Trophoblast cell (in vitro differentiated cells and primary cell): Measurements from ENCODE around the gene CCDC78.

Source experiments
- DNase-seq, 2 donors: peaks; one replicate each; pipeline ENCODE4 v3.0.0-alpha.2; 2016
- H2AFZ ChIP-seq: 2 replicates; pipeline ENCODE4 v1.6.1; 2013; ENCODE audit warnings: low read length, moderate library complexity, mild to moderate bottlenecking; ENCODE audit not compliant: insufficient read depth, poor library complexity
- H2AK5ac ChIP-seq: 2 replicates; pipeline ENCODE4 v1.6.1; 2013; ENCODE audit warnings: mild to moderate bottlenecking, low read length
- H2BK120ac ChIP-seq: 2 replicates; pipeline ENCODE4 v1.6.1; 2013; ENCODE audit warnings: low read length, mild to moderate bottlenecking, moderate library complexity; ENCODE audit not compliant: insufficient read depth, poor library complexity
- H2BK12ac ChIP-seq: 2 replicates; pipeline ENCODE4 v1.6.1; 2013; ENCODE audit warnings: mild to moderate bottlenecking, low read length, moderate library complexity
- H2BK5ac ChIP-seq: 2 replicates; pipeline ENCODE4 v1.6.1; 2013; ENCODE audit warnings: low read length, low read depth, moderate library complexity, mild to moderate bottlenecking; ENCODE audit not compliant: poor library complexity
- H3K14ac ChIP-seq: 2 replicates; pipeline ENCODE4 v1.6.1; 2013; ENCODE audit warnings: mild to moderate bottlenecking, low read length
- H3K18ac ChIP-seq: 2 replicates; pipeline ENCODE4 v1.6.1; 2013; ENCODE audit warnings: mild to moderate bottlenecking, low read length
- H3K23ac ChIP-seq: 2 replicates; pipeline ENCODE4 v1.6.1; 2013; ENCODE audit warnings: low read length
- H3K27ac ChIP-seq: 2 replicates; pipeline ENCODE4 v1.5.1; 2013; ENCODE audit warnings: low read depth, mild to moderate bottlenecking, inconsistent platforms, low read length, moderate library complexity
- H3K27me3 ChIP-seq: 2 replicates; pipeline ENCODE4 v1.6.1; 2013; ENCODE audit warnings: inconsistent platforms, mild to moderate bottlenecking, low read length, moderate library complexity; ENCODE audit not compliant: insufficient read depth
- H3K36me3 ChIP-seq, 2 experiments: 1 replicate in 1 of 2; 2 replicates in 1 of 2; pipeline ENCODE4 v1.6.1; 2013; ENCODE audit warnings: low read length in 2 of 2, mild to moderate bottlenecking in 2 of 2, moderate library complexity in 1 of 2; ENCODE audit not compliant: insufficient read depth in 2 of 2, control insufficient read depth in 1 of 2
- H3K4ac ChIP-seq: 2 replicates; pipeline ENCODE4 v1.6.1; 2013; ENCODE audit warnings: low read depth, mild to moderate bottlenecking, low read length, moderate library complexity
- H3K4me1 ChIP-seq, 2 experiments: 1 replicate in 1 of 2; 2 replicates in 1 of 2; pipeline ENCODE4 v1.6.1; 2013; ENCODE audit warnings: low read length in 2 of 2, mild to moderate bottlenecking in 2 of 2, moderate library complexity in 1 of 2; ENCODE audit not compliant: insufficient read depth in 2 of 2, control insufficient read depth in 1 of 2
- H3K4me2 ChIP-seq: 2 replicates; pipeline ENCODE4 v1.6.1; 2013; ENCODE audit warnings: inconsistent platforms, mild to moderate bottlenecking, low read length, moderate library complexity
- H3K4me3 ChIP-seq: 2 replicates; pipeline ENCODE4 v1.5.1; 2013; ENCODE audit warnings: mild to moderate bottlenecking, low read depth, low read length, inconsistent platforms
- H3K79me1 ChIP-seq: one replicate; pipeline ENCODE4 v1.6.1; 2013; ENCODE audit warnings: low read length
- H3K79me2 ChIP-seq: 2 replicates; pipeline ENCODE4 v1.6.1; 2013; ENCODE audit warnings: low read length, mild to moderate bottlenecking; ENCODE audit not compliant: control insufficient read depth, insufficient read depth, poor library complexity
- H3K9ac ChIP-seq: 2 replicates; pipeline ENCODE4 v1.6.1; 2013; ENCODE audit warnings: mild to moderate bottlenecking, low read length
- H3K9me3 ChIP-seq: 2 replicates; pipeline ENCODE4 v1.6.1; 2013; ENCODE audit warnings: low read depth, mild to moderate bottlenecking, control low read depth, inconsistent platforms, low read length; ENCODE audit not compliant: insufficient read depth
- H4K12ac ChIP-seq: 2 replicates; pipeline ENCODE4 v1.6.1; 2013; ENCODE audit warnings: low read depth, mild to moderate bottlenecking, low read length, moderate library complexity
- H4K8ac ChIP-seq: 2 replicates; pipeline ENCODE4 v1.6.1; 2013; ENCODE audit warnings: low read depth, mild to moderate bottlenecking, low read length, moderate library complexity
- H4K91ac ChIP-seq: one replicate; pipeline ENCODE4 v1.6.1; 2013; ENCODE audit warnings: low read depth, mild to moderate bottlenecking, low read length, moderate library complexity
- WGBS: extraction: QIAGEN DNeasy Blood & Tissue Kit; methylation state at CpG from one replicate; pipeline ENCODE4 v1.1.7; 2013; ENCODE audit warnings: missing lambda C conversion rate; ENCODE audit not compliant: insufficient read length, insufficient coverage; ENCODE audit errors: extremely low coverage; 5-methylcytosine and 5-hydroxymethylcytosine counted together

The CCDC78 gene

GRCh38 chr16:686459-687260, 39.6 kb downstream of the CCDC78 start:
- H2BK12ac ChIP-seq, result no peak overlapping the region

GRCh38 chr16:685967-686366, 40.3 kb downstream of the CCDC78 start:
- Histone ChIP-seq H4K12ac (no peak overlapping the region), H3K79me2 (peaks cover 14% of the 10 kb centered on the region), H2AK5ac (no peak overlapping the region), H2BK12ac (no peak overlapping the region), H3K9ac (no peak overlapping the region), H3K27ac (no peak overlapping the region), H2BK120ac (no peak overlapping the region), H3K23ac (no peak overlapping the region), H3K27me3 (no peaks in the 10 kb centered on the region), H3K36me3 (peaks cover 54% of the 10 kb centered on the region in 2 experiments), H3K9me3 (peaks cover 6% of the 10 kb centered on the region), H3K14ac (no peak overlapping the region), H4K91ac (no peak overlapping the region), H3K4me3 (no peak overlapping the region), H3K79me1 (peaks cover 11% of the 10 kb centered on the region), H3K4ac (no peak overlapping the region), H3K4me2 (no peak overlapping the region), H2BK5ac (no peak overlapping the region), H4K8ac (no peak overlapping the region), H3K4me1 (peaks cover 26 to 34% of the 10 kb centered on the region in 2 experiments), H2AFZ (no peak overlapping the region), H3K18ac (no peak overlapping the region)
- DNase-seq, result no peak
- no CpG with 5 or more reads among the region's 10 CpGs for WGBS

More at GRCh38 chr16:686459-687260, 39.6 kb downstream of the CCDC78 start:
- Histone ChIP-seq H3K27ac (no peak overlapping the region), H3K79me1 (peaks cover 11% of the 10 kb centered on the region), H3K4me2 (no peak overlapping the region), H2AK5ac (no peak overlapping the region), H3K79me2 (peaks cover 9% of the 10 kb centered on the region), H3K4me1 (peaks cover 22 to 29% of the 10 kb centered on the region in 2 experiments), H3K18ac (no peak overlapping the region), H4K91ac (no peak overlapping the region), H3K36me3 (peaks cover 48% of the 10 kb centered on the region in 2 experiments), H3K4ac (no peak overlapping the region), H3K4me3 (no peak overlapping the region), H2BK120ac (no peak overlapping the region), H4K8ac (no peak overlapping the region), H4K12ac (no peak overlapping the region), H3K27me3 (no peaks in the 10 kb centered on the region), H3K9ac (no peak overlapping the region), H2BK5ac (no peak overlapping the region), H3K23ac (no peak overlapping the region), H3K9me3 (peaks cover 6% of the 10 kb centered on the region), H3K14ac (no peak overlapping the region), H2AFZ (no peak overlapping the region)
- DNase-seq, result no peak
- WGBS, result no CpG with 5 or more reads among the region's 51 CpGs

GRCh38 chr16:684961-685696, 41.1 kb downstream of the CCDC78 start:
- no CpG with 5 or more reads among the region's 61 CpGs for WGBS
- H3K27ac ChIP-seq, result no peak overlapping the region
- no peaks in the 10 kb centered on the region for H3K27me3 ChIP-seq

GRCh38 chr16:684071-684794, 42.0 kb downstream of the CCDC78 start, which contains the start of gene JMJD8:
JMJD8 (minus strand) TSS chr16:684334; CDS start chr16:684319, 15 bp downstream.
- H4K8ac ChIP-seq, result peak within 1 kb of the TSS; percentile 92
- no peaks in the 10 kb centered on the region for H3K27me3 ChIP-seq
- H3K79me1 ChIP-seq, result peaks cover 14% of the 10 kb centered on the region
- H3K4me3 ChIP-seq, result peak within 1 kb of the TSS; percentile 98
- no CpG with 5 or more reads among the region's 91 CpGs for WGBS
- peak within 1 kb of the TSS; percentile 90 for H3K4me2 ChIP-seq
- H3K4me1 ChIP-seq, result peaks cover 24 to 32% of the 10 kb centered on the region in 2 experiments
- H3K79me2 ChIP-seq, result peaks cover 21% of the 10 kb centered on the region
- H3K23ac ChIP-seq, result no peak within 1 kb of the TSS
- H4K12ac ChIP-seq, result peak within 1 kb of the TSS; percentile 81
- peak; percentile 94 to 95 for DNase-seq
- peaks cover 6% of the 10 kb centered on the region for H3K9me3 ChIP-seq
- no peak within 1 kb of the TSS for H2BK12ac ChIP-seq
- peak within 1 kb of the TSS; percentile 59 for H3K27ac ChIP-seq
- peak within 1 kb of the TSS; percentile 70 for H2AFZ ChIP-seq
- H3K4ac ChIP-seq, result peak within 1 kb of the TSS; percentile 18
- H3K14ac ChIP-seq, result peak within 1 kb of the TSS; percentile 97
- peaks cover 54 to 57% of the 10 kb centered on the region in 2 experiments for H3K36me3 ChIP-seq
- H2BK120ac ChIP-seq, result peak within 1 kb of the TSS; percentile 55
- peak within 1 kb of the TSS; percentile 60 for H3K18ac ChIP-seq
- H4K91ac ChIP-seq, result peak within 1 kb of the TSS; percentile 92
- H2AK5ac ChIP-seq, result peak within 1 kb of the TSS; percentile 97
- H2BK5ac ChIP-seq, result peak within 1 kb of the TSS; percentile 47
- peak within 1 kb of the TSS; percentile 81 for H3K9ac ChIP-seq

More at GRCh38 chr16:684961-685696, 41.1 kb downstream of the CCDC78 start:
- peaks cover 54 to 57% of the 10 kb centered on the region in 2 experiments for H3K36me3 ChIP-seq
- no peak overlapping the region for H2AFZ ChIP-seq
- H3K4ac ChIP-seq, result no peak overlapping the region
- H4K12ac ChIP-seq, result no peak overlapping the region
- H3K18ac ChIP-seq, result no peak overlapping the region
- no peak overlapping the region for H4K91ac ChIP-seq
- no peak overlapping the region for H2BK5ac ChIP-seq
- peaks cover 14% of the 10 kb centered on the region for H3K79me1 ChIP-seq
- no peak overlapping the region for H3K9ac ChIP-seq
- peak overlapping the region; percentile 24 for H4K8ac ChIP-seq
- no peak for DNase-seq
- peaks cover 28 to 34% of the 10 kb centered on the region in 2 experiments for H3K4me1 ChIP-seq
- H3K79me2 ChIP-seq, result peaks cover 20% of the 10 kb centered on the region
- no peak overlapping the region for H2AK5ac ChIP-seq
- no peak overlapping the region for H3K23ac ChIP-seq
- no peak overlapping the region for H2BK12ac ChIP-seq
- H3K9me3 ChIP-seq, result peaks cover 6% of the 10 kb centered on the region
- no peak overlapping the region for H3K4me2 ChIP-seq
- no peak overlapping the region for H3K14ac ChIP-seq
- H2BK120ac ChIP-seq, result no peak overlapping the region
- peak overlapping the region; percentile 10 for H3K4me3 ChIP-seq
